Hepatic stellate cell (primary cell): ENCODE data around the gene ZCCHC7.
A peak's percentile ranks its signal among the peaks of the same experiment; 100 is the strongest.
"Not testable (repeated sequence)": the region's sequence is repeated elsewhere in the genome, so short reads cannot be mapped to it uniquely, and the experiment has no call there.

Experiments used
- DNase-seq: peaks from one replicate; pipeline ENCODE4 v3.0.0; 2011; ENCODE audit warnings: low spot score

ZCCHC7 gene

DNA sequence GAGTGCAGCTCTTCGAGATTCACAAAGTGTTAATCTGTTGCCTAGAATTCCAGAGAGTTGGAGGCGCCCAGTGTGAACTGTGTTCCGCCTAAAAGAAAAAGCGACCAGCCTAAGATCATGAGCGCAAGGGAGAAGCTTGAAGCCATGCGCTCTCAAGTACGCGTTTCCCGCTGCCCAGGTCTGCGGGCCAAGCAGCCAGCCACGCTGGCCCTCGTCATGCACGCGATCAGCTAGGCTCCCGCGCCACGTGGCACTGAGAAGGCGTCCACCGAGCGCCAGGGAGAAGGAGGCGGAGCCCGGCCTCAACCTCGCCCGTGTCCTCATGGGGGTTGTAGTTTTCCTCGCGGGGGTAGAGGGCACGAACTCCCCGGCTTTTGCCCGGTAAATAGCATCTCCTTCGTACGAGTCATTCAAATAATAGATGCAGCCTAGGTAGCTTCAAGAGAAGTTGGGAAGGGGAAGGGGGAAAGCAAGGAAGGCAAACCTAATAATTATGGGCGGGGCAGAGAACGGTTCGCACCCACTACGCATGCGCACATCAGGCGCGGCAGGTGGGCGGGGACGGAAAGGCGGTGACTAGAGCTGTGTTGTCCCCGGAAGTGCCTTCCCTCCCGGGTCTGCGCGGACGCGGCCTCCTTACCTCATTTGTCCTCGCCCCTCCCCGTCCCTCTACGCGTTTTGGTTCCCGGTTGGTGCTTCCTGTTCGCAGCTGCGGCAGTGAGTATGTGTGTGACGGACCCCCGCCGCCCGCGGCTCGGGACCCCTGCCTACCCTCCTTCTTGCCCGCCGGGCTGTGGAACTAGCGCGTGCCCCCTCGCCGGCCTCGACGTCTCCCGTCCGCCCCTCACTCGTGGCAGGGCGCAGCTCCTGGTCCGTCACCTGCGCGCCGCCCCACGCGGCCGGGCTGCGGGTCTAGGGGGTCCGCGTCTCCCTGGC, at the start of gene ZCCHC7:
ZCCHC7 (plus strand) TSS at position 668 of the 936 bp plus-strand sequence.
- DNase-seq: peak; percentile 96

DNA sequence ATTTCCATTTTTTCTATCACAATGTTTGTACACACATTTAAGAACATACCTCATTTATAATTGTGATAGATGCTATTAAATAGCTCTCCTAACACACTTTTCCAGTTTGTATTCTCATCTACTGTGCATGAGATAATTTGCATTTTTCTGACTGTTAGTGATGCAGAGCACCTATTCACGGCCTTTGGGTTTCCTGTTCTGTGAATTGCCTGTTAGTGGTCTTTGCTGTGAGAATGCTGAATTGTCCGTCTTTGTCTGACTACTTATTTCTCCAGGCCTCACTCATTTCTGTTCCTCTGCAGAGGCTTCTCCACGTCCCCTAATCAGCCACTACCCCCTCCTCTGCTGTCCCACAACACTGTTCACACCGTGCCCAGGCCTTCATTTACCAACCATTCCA, 45.6 kb upstream of the ZCCHC7 start:
- not testable (repeated sequence) for DNase-seq

DNA sequence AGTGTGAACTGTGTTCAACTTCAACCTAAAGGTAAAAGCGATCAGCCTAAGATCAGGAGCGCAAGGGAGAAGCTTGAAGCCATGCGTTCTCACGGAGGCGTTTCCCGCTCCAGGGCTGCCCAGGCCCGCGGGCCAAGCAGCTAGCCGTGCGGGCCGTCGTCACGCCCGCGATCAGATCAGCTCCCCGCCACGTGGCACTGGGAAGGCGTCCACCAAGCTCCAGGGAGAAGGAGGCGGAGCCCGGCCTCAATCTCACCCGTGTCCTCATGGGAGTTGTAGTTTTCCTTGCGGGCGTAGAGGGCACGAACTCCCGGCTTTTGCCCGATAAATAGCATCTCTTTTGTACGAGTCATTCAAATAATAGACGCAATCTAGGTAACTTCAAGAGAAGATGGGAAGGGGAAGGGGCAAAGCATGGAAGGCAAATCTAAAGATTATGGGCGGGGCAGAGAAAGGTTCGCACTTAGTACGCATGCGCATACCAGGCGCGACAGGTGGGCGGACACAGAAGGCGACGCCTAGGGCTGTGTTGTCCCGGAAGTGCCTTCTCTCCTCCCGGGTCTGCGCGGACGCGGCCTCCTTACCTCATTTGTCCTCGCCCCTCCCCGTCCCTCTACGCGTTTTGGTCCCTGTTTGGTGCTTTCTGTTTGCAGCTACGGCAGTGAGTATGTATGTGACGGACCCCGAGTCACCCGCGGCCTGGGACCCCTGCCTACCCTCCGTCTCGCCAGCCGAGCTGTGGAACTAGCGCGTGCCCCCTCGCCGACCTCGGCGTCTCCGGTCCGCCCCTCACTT, 40.8 kb upstream of the ZCCHC7 start:
- peak; percentile 90 for DNase-seq

DNA sequence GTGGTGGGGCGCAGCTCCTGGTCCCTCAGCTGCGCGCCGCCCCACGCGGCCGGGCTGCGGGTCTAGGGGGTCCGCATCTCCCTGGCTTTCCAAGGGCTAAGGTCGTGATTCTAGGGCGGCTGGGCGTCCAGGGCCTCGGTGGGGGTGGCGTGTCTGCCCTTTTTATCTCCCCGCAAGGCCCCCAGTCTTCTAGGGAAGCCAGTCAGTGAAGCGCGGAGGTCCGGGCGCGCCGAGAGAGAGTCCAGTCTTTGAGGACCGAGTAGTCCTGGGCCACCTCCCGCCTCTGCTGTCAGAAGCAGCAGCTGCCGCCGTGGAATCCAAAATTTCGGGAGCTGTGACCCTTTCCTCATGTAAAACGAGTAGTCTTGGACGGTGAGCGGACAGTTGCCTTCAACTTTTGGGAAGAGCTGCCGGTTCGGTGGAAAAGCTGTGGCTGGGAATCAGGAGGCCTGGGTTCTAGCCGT, 40.2 kb upstream of the ZCCHC7 start:
- not testable (repeated sequence) for DNase-seq

DNA sequence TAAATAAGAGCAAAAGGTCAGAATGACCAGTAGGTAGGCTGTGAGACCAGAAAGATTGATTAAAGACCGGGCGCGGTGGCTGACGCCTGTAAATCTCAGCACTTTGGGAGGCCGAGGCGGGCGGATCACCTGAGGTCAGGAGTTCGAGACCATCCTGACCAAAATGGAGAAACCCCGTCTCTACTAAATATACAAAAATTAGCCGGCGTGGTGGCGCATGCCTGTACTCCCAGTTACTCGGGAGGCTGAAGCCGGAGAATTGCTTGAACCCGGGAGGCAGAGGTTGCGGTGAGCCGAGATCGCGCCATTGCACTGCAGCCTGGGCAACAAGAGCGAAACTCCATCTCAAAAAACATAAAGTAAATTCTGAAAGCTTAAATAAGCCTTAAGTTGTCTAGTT, 38.9 kb upstream of the ZCCHC7 start:
- not testable (repeated sequence) for DNase-seq

DNA sequence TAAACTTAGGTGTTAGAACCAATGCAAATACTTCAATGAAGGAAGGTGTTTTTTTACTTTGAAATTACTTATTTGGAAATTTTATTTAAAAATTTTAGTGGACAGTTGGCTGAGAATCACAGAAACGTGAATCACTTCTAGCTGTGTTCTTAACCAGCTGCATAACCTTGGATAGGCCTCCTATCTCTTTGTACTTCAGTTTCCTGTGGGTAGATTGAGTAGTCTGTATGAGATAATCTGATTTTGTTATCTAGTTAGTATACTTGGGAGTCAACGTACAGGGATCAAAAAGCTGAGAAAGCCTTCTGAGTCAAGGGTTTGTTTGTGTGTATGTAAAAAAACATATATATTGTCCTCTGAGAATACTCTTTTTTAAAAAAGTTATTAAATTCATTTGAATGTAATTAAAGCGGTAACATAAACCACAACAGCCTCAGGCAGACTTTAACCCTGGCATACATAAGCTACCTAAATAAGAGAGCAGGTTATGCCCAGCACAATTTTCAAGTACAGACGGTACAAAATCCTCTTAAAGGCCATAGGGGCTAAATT, 38.1 kb upstream of the ZCCHC7 start:
- DNase-seq: no peak

DNA sequence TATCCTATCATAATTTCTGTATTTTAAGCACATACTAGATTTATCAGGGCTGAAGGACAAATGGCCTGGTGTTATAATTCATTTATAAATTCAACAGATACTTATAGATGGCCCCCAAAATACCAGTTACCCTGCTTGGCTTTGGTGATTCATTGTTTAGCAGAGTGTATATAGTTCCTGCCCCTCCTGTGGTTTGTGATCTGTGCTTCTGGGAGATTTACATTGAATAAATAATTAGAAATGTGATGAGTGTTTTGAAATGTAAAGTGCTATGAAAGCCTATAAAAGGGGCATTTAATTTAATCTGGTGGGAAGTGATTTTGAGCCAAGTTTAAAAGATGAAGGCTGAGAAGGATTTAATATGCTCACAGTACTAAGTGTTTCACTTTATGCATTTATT, 36.7 kb upstream of the ZCCHC7 start:
- DNase-seq: no peak

DNA sequence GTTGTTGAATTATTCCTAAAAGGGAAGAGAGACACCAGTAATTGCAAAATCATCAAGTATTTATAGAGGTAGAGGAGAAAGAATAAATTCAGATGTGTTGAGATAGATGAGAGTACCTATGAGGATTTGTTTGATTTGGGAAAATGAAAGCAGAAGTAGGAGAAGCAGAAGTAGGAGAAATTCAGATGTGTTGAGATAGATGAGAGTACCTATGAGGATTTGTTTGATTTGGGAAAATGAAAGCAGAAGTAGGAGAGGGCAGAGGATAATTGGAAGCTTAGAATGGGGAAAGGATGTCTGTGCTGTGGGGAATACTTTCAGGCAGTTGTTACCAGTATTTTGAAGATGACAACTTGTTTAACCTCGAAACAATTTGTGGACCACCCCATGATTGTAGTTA, 35.1 kb upstream of the ZCCHC7 start:
- DNase-seq: no peak

DNA sequence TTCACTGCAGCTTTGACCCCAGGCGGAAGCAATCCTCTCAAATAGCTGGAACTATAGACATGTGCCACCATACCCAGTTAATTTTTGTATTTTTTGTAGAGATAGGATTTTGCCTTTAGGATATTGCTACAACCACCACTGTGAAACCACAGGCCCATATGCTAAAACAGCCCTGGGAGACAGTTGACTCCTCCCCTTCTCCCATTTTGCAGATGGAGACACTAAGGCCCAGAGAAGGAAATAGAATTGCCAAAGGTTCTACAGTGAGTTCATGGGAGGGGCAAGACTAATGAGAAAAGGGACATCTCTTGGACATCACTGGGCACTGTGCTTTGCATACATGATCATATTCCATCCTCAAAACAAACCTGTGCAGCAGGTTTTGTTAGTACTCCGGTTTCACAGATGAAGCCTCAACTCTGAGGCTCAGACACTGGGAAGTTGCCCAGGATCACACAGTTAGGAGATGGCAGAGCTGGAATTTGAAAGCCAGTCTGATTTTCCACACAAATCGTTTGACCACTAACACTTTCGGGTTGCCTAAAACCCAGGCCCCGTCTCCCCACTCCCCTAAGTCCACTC, 27.6 kb upstream of the ZCCHC7 start:
- DNase-seq: not testable (repeated sequence)

DNA sequence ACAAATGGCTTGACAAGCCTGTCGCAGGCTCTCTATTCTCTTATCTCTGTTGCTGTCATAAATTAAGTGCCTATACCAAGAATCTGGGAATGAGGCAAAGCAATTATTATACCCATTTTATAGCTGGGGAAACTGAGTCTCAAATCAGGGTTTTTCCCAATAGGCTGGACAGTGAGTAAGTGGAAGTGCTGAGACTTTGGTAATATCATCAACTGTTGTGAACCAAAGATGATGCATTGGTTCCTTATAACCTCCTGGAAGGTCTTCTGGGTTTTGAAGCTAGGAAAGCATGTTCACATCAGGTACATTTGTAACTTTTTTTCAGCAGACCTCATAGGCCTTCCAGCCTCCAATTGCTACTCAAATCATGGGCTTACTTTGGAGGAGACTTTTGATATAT, 25.6 kb upstream of the ZCCHC7 start:
- DNase-seq: no peak

DNA sequence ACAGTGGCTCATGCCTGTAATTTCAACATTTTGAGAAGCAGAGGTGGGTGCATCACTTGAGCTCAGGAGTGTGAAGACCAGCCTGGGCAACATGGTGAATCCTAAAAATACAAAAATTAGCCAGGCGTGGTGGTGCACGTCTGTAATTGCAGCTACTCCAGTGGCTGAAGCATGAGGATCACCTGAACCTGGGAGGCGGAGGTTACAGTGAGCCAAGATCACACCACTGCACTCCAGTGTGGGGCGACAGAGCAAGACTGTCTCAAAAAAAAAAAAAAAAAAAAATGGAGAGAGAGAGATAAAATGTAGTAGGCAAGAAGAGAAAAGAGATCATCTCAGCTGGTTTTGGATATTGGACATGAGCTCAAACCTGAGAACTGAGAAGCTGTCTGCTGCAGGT, 23.7 kb upstream of the ZCCHC7 start:
- no peak for DNase-seq

DNA sequence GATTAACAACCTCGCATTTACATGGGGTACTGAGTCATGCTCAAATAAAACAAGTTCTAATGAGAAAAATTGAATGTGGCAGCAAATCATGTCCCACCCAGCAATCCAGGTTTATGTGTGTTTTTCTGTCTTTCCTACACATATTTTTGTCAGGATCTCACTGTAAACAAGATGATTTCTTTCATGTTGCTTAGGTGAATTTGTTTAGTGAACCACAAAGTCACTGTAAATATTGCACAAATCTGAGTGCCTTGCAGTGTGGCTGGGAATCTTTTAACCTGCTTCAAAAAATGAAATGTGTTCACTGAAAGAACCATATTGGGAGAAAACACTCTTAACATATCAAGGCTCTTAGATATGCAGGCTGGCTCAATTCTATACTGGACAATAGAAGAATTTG, 23.1 kb upstream of the ZCCHC7 start:
- DNase-seq: no peak

DNA sequence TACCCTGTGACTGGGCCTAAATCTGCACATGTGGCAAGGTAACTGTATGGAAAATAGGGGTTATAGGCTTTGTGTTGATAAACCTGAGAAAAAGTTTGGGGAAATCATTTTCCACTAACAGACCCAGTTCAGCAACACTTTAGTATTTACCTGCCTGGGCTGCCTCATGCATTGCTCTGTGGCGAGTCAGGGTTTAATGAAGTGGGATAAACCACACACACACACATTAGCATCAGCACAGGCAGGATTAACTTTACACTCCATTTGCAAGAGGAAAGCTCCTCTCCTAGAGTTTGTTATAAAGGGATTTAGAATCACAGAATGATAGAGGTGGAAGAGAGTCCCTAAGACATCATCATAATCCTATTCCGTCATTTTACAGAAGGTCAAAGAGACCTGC, 20.0 kb upstream of the ZCCHC7 start:
- no peak for DNase-seq

DNA sequence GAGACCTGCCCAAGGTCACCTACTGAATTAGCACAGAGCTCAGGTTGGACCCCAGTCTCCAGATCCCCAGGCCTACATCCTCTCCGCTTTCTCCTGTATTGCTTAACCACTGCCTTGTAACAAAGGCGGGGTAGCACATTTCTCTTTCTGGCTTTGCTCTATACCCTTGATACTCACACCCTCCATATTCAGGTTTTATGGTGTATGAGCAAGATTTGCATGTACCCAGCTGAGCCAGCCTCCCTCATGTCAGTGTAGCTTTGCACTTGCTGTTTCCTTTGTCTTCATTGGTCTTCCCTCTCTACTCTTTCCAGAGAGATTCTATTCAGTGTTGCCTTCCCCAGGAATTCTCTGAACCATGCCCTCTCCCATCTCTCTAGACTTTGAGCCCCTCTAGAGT, 19.6 kb upstream of the ZCCHC7 start:
- no peak for DNase-seq

DNA sequence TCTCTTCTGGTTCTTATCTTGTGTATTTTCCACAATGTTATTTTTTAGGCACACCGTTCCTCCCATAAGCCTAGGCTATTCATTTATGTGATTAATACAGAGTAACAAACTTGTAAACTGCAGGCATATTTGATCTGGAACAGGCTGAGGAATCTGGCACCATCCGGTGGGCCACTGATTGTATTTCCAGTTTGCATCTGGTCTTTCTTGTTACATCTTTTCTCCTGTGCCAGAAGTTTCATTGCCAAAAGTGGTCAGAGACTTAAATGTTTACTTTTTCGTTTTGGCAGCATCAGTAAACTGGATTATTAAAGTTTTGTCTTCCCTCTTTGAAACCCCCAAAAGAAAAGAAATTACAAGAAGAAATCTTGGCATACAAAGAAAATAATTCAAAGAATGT, 17.9 kb upstream of the ZCCHC7 start:
- no peak for DNase-seq

DNA sequence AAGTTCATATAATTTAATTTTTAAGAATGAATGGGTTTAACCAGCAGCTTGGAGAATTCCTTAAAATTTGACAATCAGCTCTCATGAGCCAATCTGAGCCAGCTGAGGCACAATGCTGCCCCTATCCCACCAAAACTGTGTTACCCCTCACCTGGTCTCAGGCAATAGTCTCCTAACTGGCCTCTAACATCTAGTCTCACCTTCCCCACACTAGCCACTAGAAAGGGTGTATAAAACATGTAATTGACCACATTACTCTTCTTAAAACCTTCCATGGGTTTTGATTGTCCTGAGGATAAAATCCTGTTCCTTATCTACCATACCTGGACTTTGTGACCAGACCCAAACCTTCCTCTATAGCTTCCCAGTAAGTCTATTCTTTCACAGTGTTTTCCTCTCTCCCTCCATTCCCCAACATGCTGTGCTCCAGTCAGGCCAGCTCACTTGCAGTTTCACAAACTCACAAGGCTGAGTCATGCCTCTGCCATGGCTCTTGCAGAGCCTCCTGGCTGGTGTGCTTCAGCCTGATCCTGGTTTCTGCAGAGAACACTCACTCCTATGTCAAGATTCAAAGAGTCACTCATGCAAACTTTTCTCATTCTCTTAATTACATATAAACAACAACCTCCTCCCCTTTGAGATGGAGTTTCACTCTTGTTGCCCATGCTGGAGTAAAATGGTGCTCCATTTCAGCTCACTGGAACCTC, 16.0 kb upstream of the ZCCHC7 start:
- peak; percentile 36 for DNase-seq

DNA sequence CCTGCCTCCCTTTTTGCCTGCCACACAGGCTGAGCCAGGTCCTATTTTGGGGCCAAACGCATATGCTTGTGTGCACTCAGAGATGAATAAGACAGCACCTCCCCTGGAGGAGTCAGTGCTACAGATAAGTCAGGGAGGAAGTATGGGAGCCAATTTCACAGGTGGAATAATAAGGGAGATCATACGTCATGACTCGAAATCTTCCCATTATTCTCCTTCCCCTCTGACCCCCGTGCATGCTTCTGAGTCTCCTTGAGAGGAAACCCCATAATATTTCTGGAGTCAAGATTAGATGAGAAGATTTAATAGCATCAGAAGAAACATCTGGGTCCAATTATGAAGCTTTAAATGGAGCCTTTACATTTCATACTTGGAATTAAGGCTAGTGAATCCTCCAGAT, 15.1 kb upstream of the ZCCHC7 start:
- no peak for DNase-seq

DNA sequence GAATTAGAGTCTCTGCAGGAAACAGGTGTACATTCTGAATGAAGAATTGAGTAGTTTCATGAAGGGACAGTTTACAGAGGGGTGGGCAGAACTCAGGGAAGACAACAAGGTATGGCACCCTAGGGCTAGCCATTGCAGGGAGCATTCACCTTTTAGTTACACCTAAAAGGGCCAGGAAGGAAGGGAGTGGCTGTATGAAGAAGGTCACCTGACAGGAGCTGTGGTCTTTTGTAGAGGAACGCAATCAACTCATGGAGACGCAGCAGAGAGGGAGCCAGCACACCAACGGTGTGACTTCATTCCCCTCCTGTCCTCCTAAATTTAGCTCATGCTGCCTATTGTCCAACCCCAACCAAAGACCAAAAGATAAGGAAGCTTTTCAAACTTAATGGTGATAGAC, 12.7 kb upstream of the ZCCHC7 start:
- no peak for DNase-seq

DNA sequence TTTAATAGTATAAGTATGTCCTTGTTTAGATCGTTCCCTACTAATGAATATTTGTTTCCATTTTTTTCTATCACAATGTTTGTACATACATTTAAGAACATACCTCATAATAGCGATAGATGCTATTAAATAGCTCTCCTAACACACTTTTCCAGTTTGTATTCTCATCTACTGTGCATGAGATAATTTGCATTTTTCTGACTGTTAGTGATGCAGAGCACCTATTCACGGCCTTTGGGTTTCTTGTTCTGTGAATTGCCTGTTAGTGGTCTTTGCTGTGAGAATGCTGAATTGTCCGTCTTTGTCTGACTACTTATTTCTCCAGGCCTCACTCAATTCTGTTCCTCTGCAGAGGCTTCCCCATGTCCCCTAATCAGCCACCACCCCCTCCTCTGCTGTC, 5.9 kb upstream of the ZCCHC7 start:
- DNase-seq: not testable (repeated sequence)

DNA sequence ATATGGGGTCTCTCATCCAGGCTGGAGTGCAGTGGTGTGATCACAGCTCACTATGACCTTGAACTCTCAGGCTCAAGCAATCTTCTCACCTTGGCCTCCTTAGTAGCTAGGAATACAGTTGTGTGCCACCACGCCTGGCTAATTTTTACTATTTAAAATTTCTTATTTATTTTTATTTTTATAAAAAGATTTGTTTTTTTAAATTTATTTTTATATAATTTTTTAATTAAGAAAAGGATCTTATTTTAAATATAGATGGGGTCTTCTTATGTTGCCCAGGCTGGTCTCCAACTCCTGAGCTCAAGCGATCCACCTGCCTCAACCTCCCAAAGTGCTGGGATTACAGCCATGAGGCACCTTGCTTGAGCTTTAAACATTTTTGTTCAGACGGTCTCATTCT, 2.4 kb upstream of the ZCCHC7 start:
- no peak for DNase-seq

DNA sequence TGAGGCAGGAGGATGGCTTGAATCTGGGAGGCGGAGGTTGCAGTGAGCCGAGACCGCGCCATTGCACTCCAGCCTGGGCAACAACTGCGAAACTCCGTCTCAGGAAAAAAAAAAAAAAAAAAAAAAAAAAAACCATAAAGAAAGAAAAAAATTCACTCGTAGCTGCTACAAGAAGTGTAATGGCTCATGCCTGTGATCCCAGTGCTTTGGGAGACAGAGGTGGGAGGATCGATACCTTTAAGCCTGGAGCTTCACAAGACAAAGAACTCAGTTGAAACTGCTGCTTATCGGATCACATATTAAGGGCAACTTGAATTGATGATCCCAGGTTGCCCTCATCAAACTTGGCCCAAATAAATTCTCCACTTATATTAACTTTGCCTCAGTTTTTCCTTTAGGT, 1.0 kb upstream of the ZCCHC7 start:
- no peak for DNase-seq

DNA sequence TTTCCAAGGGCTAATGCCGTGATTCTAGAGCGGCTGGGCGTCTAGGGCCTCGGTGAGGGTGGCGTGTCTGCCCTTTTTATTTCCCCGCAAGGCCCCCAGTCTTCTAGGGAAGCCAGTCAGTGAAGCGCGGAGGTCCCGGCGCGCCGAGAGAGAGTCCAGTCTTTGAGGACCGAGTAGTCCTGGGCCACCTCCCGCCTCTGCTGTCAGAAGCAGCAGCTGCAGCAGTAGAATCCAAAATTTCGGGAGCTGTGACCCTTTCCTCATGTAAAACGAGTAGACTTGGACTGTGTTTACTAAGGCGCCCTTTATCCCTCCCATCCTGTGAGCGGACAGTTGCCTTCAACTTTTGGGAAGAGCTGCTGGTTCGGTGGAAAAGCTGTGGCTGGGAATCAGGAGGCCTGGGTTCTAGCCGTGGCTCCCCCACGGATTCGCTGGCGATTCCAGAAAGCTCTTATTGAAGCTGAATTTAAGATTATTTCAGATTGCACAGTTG, 515 bp downstream of the ZCCHC7 start:
- peak; percentile 9 for DNase-seq
